Progenitor cell of endocrine pancreas (in vitro differentiated cells): ENCODE results near the gene PLB1. TPM values are rescaled to one million over a fixed set of nuclear protein-coding genes. Genes with fewer than 3 reads are reported as not detected.

Source experiments
- DNase-seq: peaks from one replicate; pipeline ENCODE4 v3.0.0; 2021; ENCODE audit warnings: low spot score; ENCODE audit not compliant: unreplicated experiment
- H3K27ac Mint-ChIP-seq: 2 replicates; pipeline ENCODE4 v1.8.0; 2021; ENCODE audit warnings: mild to moderate bottlenecking, moderate library complexity, mixed read lengths
- H3K27me3 Mint-ChIP-seq: 2 replicates; pipeline ENCODE4 v1.8.0; 2021; ENCODE audit warnings: mixed read lengths
- H3K36me3 Mint-ChIP-seq: 2 replicates; pipeline ENCODE4 v1.8.0; 2022; ENCODE audit warnings: mixed read lengths; ENCODE audit not compliant: insufficient read depth
- H3K4me1 Mint-ChIP-seq: 2 replicates; pipeline ENCODE4 v1.8.0; 2021; ENCODE audit warnings: low read depth, mixed read lengths
- H3K4me3 Mint-ChIP-seq: 2 replicates; pipeline ENCODE4 v1.8.0; 2021; ENCODE audit warnings: low read depth, mild to moderate bottlenecking, moderate library complexity, mixed read lengths
- H3K9me3 Mint-ChIP-seq: 2 replicates; pipeline ENCODE4 v1.8.0; 2021; ENCODE audit warnings: low read depth, mixed read lengths
- total RNA-seq: library from RNA; stranded (reverse); gene quantifications from 2 replicates; pipeline ENCODE4 v1.2.1, GENCODE V29; 2021
- TF ChIP-seq, protein P1 (sequence below): fragments of 200-600 bp; sonication (generic); IDR thresholded peaks from one replicate; pipeline ENCODE4 v1.5.0; 2021; ENCODE audit warnings: antibody characterized with exemption, mild to moderate bottlenecking; ENCODE audit not compliant: unreplicated experiment

The PLB1 gene
- total RNA-seq, 1 donor from 2014 or later, result 0.65 TPM

DNA sequence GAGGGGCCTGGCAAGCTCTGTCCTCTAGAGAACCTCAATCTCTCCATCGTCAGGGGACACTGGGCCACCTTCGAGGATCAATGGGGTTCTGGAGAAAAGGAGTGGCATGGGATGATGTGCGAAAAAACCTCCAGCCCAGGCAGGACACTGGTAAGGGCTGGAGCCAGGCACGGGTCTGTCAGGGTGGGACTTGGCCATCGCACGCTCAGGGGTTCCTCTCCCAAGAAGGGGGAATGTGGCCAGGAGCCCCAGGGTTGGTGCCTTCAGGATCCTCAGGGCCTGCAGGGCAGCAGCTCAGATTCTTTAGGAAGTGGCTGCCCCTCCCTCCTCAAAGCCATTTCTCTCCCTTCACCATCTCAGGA is 46.8 kb upstream of the PLB1 start:
- H3K9me3 Mint-ChIP-seq, result no peaks in the 10 kb centered on the region
- TF ChIP-seq, protein P1, sequence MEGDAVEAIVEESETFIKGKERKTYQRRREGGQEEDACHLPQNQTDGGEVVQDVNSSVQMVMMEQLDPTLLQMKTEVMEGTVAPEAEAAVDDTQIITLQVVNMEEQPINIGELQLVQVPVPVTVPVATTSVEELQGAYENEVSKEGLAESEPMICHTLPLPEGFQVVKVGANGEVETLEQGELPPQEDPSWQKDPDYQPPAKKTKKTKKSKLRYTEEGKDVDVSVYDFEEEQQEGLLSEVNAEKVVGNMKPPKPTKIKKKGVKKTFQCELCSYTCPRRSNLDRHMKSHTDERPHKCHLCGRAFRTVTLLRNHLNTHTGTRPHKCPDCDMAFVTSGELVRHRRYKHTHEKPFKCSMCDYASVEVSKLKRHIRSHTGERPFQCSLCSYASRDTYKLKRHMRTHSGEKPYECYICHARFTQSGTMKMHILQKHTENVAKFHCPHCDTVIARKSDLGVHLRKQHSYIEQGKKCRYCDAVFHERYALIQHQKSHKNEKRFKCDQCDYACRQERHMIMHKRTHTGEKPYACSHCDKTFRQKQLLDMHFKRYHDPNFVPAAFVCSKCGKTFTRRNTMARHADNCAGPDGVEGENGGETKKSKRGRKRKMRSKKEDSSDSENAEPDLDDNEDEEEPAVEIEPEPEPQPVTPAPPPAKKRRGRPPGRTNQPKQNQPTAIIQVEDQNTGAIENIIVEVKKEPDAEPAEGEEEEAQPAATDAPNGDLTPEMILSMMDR, result no peak
- no peak overlapping the region for H3K4me3 Mint-ChIP-seq
- no peak for DNase-seq
- H3K27ac Mint-ChIP-seq, result no peak overlapping the region
- H3K4me1 Mint-ChIP-seq, result no peaks in the 10 kb centered on the region
- no peaks in the 10 kb centered on the region for H3K36me3 Mint-ChIP-seq
- no peaks in the 10 kb centered on the region for H3K27me3 Mint-ChIP-seq

DNA sequence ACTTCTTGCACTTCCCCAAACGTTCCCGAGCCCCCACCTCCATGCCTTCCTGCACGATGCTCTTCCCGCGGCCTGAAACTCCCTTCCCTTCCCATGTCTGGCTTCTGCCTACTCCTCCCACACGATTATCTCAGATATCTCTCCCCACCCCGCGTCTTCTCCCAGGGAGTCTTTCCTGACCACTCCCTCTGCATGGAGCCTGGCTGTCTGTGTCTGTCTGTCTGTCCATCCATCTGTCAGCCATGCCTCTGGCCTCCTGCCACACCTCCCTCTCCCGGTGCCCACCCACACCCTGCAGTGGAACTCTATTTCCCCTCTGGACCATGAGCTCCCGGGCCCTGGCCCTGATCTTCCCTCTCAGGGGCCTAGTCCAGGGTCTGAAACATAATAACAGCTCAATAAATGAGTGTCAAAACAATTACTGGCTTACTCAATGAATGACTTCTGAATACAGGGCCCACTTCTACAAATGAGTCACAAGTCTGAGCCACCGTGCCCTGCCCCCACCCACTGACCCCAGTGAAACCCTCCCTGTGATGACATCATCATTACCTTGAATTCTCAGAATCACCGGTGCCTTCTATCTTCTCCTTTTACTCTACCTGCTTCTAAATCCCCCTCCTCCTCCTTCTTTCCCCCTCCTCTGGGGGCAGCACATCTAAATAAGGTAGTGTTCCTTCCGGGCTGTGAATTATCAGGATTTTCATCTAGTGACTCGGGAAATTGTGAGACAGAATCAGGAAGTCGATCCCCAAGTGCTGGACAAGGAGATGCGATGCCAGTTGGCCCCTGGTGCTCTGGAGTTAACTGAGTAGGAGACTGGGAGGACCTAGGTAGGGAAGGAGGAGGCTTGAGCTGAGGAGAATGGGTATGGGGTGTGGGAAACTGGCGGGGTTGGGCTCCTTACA is 46.1 kb upstream of the PLB1 start:
- DNase-seq, result no peak
- H3K27me3 Mint-ChIP-seq, result no peaks in the 10 kb centered on the region
- TF ChIP-seq, protein P1, result no peak

DNA sequence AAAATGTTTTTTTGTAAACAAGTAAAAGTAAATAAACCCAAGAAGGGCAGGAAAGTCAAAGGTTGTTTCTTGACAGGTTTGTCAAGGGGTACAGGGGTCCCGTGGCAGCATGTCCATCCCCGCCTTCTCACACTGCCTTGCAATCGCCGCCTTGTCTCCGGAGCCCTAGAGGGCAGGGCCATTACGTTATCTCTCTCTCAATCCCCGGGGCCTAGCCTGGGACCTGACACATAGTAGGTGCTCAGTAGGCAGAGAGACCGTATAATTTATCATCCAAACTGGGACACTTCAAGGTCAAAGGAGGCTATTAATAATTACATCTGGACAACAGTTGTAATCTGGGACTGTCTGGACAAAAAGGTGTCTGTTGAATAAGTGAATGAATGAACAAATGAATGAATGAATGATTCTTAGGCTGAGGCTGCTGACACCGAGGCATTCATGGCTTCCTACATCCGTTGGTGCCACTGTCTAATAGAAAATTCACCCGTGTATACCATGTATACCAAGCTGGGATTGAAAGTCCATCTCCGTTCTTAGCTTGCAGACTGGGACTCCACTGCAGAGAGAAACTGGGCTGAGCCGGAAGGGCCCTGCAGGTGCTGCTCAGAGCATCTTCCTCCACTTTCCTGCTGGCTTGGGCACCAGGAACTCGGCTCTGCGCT is 44.8 kb upstream of the PLB1 start:
- TF ChIP-seq, protein P1, result no peak
- Mint-ChIP-seq H3K9me3 (no peaks in the 10 kb centered on the region), H3K36me3 (no peaks in the 10 kb centered on the region), H3K27ac (no peak overlapping the region), H3K4me1 (no peaks in the 10 kb centered on the region), H3K27me3 (no peaks in the 10 kb centered on the region), H3K4me3 (no peak overlapping the region)
- DNase-seq, result no peak

More for the DNA sequence above, 46.1 kb upstream of the PLB1 start:
- Mint-ChIP-seq H3K36me3 (no peaks in the 10 kb centered on the region), H3K4me1 (no peaks in the 10 kb centered on the region), H3K27ac (no peak overlapping the region), H3K4me3 (no peak overlapping the region), H3K9me3 (no peaks in the 10 kb centered on the region)

DNA sequence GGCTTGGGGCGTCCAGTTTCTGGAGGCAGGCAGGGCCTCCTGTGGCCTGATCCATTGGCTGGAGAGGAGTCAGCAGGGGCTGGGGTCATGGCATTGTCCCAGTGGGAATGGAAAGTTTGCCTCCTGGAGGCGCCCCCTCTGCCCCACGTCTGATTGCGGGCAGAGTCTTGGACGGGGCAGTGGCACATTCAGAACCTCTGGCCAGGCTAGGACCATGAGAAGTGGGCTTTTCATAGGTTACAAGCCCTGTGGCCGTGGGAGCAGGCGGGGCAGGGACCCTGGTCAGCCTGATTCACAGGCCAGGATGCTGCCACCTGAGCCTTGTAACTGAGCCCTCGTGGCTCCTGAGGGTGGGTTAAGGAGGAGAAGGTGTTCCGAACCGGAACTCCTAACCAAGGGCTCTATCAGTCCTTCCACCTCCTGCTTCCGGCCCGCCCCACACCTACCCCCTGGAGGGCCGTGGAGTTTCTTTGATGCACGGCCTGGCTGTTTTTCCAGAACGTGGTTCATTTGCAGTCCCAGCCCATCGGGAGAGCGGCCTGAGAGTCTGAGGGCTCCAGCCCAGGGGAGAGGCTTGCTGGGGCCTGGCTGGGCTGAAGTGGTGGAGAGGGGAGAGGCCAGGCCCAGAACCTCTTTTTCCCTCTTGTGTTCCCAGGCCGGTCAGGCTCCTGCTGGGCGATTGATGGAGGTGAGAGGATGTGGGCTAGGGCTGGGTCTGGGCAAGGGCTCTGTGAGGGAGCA is 43.9 kb upstream of the PLB1 start:
- no peak overlapping the region for H3K4me3 Mint-ChIP-seq
- no peak overlapping the region for H3K27ac Mint-ChIP-seq
- no peak for DNase-seq
- H3K9me3 Mint-ChIP-seq, result no peaks in the 10 kb centered on the region
- TF ChIP-seq, protein P1, result no peak
- H3K4me1 Mint-ChIP-seq, result no peaks in the 10 kb centered on the region
- no peaks in the 10 kb centered on the region for H3K27me3 Mint-ChIP-seq
- no peaks in the 10 kb centered on the region for H3K36me3 Mint-ChIP-seq

DNA sequence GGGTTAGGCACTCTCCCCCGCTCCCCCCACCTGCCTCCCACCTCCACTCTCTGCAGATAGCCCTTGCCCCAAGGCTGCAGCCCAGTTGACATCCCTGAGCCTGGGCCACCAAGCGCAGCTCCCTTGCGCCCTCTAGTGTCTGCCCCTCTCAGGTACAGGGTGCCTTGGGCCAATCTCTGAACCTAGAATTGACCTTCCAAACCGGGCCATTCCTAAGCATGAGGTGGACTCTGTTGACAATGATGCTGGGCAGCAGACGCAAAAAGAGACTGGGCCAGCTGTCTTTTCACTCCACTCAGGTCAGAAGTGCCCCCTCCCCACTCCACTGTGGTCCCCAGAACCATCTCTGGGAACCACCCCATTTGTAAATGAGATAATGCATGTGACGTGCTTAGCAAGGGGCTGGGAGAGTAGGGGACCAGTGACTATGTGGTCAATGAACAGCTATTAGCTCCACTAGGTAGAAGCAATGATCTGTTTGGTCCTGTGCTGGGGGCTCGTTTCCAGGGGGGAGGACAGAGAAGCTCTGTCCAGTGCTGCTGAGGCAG is 43.3 kb upstream of the PLB1 start:
- DNase-seq, result peak; percentile 64
- Mint-ChIP-seq H3K27me3 (no peaks in the 10 kb centered on the region), H3K4me3 (no peak overlapping the region), H3K27ac (no peak overlapping the region), H3K9me3 (no peaks in the 10 kb centered on the region), H3K36me3 (no peaks in the 10 kb centered on the region), H3K4me1 (no peaks in the 10 kb centered on the region)
- TF ChIP-seq, protein P1, result peak; percentile 83
